Suprapubic skin (tissue), 3 donors: Measurements from ENCODE around the gene PSMB8.

ENCODE experiments used
- CTCF ChIP-seq, 2 donors: fragments of 200-600 bp in 1 of 2; fragments of 450-650 bp in 1 of 2; sonication (generic) in 1 of 2; IDR thresholded peaks; one replicate each; pipeline ENCODE4 v1.5.1; 2016 to 2019; ENCODE audit warnings: antibody characterized with exemption in 2 of 2, mild to moderate bottlenecking in 1 of 2, moderate library complexity in 1 of 2
- POLR2AphosphoS5 ChIP-seq, 3 donors: sonication (generic); formaldehyde crosslinking; IDR thresholded peaks; one replicate each; pipeline ENCODE4 v1.6.1; 2017; ENCODE audit warnings: antibody characterized with exemption in 3 of 3

GRCh38 chr6:32876603-32877002 lies 32.8 kb upstream of the PSMB8 start:
- TF ChIP-seq CTCF (IDR thresholded peaks at IDR 0.05), result no peak
- no peak for TF ChIP-seq POLR2AphosphoS5 (IDR thresholded peaks at IDR 0.05)
